HepG2 (cell line): ENCODE measurements around the gene DDR1. TPM values are rescaled to one million over a fixed set of nuclear protein-coding genes. Genes with fewer than 3 reads are reported as not detected.

ENCODE experiments used
- NR2F6 ChIP-seq, 2 experiments: IDR thresholded peaks; 2 replicates each; pipeline ENCODE4 v1.6.1; 2016; ENCODE audit warnings: antibody characterized with exemption in 1 of 2, mild to moderate bottlenecking in 1 of 2
- SMAD3 ChIP-seq: sonication (generic); formaldehyde crosslinking; IDR thresholded peaks from 2 replicates; pipeline ENCODE4 v1.4.0; 2020; ENCODE audit warnings: missing genetic modification reagents
- THYN1 ChIP-seq: sonication (generic); formaldehyde crosslinking; IDR thresholded peaks from 2 replicates; pipeline ENCODE4 v1.8.1; 2023; ENCODE audit warnings: low read depth, mild to moderate bottlenecking, moderate library complexity, missing genetic modification reagents, borderline replicate concordance
- ZIK1 ChIP-seq: sonication (generic); formaldehyde crosslinking; IDR thresholded peaks from 2 replicates; pipeline ENCODE4 v1.5.0; 2020; ENCODE audit warnings: mild to moderate bottlenecking, low read depth, missing genetic modification reagents, borderline replicate concordance
- ZNF362 ChIP-seq: sonication (generic); formaldehyde crosslinking; IDR thresholded peaks from 2 replicates; pipeline ENCODE4 v1.4.0; 2020; ENCODE audit warnings: missing genetic modification reagents, mild to moderate bottlenecking, borderline replicate concordance
- ZNF446 ChIP-seq: sonication (generic); formaldehyde crosslinking; IDR thresholded peaks from 2 replicates; pipeline ENCODE4 v1.5.0; 2020; ENCODE audit warnings: mild to moderate bottlenecking, missing genetic modification reagents
- ZNF746 ChIP-seq: sonication (generic); formaldehyde crosslinking; IDR thresholded peaks from 2 replicates; pipeline ENCODE4 v1.8.0; 2022; ENCODE audit warnings: mild to moderate bottlenecking, missing genetic modification reagents
- ZNF792 ChIP-seq: IDR thresholded peaks from 2 replicates; pipeline ENCODE4 v1.6.1; 2016
- polyA plus RNA-seq, 8 experiments: library from polyadenylated mRNA; depleted of rRNA in 3 of 8; stranded (reverse) in 7 of 8; unstranded in 1 of 8; fragments of >200 nt; fragmentation: Illumina TruSeq in 4 of 8; extraction: Trizol in 4 of 8; gene quantifications; 2 replicates each; pipeline versions ENCODE4 v1.2.1 to v1.2.3, GENCODE V29; 2011 to 2016; ENCODE audit warnings: low read depth in 4 of 8, missing spikeins in 1 of 8, mixed read lengths in 1 of 8; ENCODE audit not compliant: insufficient read depth in 1 of 8
- total RNA-seq, 5 experiments: library from RNA; depleted of rRNA; stranded (reverse); fragments of >200 nt; fragmentation: Illumina TruSeq; extraction: Trizol; gene quantifications; 2 replicates each; pipeline ENCODE4 v1.2.3, GENCODE V29; 2016; ENCODE audit warnings: low read depth in 1 of 5
- TF ChIP-seq, protein P1 (sequence below): IDR thresholded peaks from 2 replicates; pipeline ENCODE4 v1.6.1; 2016; ENCODE audit warnings: low read depth, control low read depth
- TF ChIP-seq, protein P2 (sequence below): sonication (generic); formaldehyde crosslinking; IDR thresholded peaks from 2 replicates; pipeline ENCODE4 v1.9.0; 2021; ENCODE audit warnings: missing genetic modification reagents, mild to moderate bottlenecking, borderline replicate concordance
- TF ChIP-seq, protein P3 (sequence below): sonication (generic); formaldehyde crosslinking; IDR thresholded peaks from 2 replicates; pipeline ENCODE4 v1.4.0; 2020; ENCODE audit warnings: mild to moderate bottlenecking, missing genetic modification reagents
- TF ChIP-seq, protein P4 (sequence below): IDR thresholded peaks from 2 replicates; pipeline ENCODE4 v1.6.1; 2018; ENCODE audit warnings: missing genetic modification reagents, mild to moderate bottlenecking, missing compliant biosample characterization

DDR1 gene
- total and polyA plus RNA-seq, 2 of the 13 experiments (the other 11 are each of a cell fraction or from before 2014, with no cell fraction given): 16.7 to 20.2 TPM

DNA sequence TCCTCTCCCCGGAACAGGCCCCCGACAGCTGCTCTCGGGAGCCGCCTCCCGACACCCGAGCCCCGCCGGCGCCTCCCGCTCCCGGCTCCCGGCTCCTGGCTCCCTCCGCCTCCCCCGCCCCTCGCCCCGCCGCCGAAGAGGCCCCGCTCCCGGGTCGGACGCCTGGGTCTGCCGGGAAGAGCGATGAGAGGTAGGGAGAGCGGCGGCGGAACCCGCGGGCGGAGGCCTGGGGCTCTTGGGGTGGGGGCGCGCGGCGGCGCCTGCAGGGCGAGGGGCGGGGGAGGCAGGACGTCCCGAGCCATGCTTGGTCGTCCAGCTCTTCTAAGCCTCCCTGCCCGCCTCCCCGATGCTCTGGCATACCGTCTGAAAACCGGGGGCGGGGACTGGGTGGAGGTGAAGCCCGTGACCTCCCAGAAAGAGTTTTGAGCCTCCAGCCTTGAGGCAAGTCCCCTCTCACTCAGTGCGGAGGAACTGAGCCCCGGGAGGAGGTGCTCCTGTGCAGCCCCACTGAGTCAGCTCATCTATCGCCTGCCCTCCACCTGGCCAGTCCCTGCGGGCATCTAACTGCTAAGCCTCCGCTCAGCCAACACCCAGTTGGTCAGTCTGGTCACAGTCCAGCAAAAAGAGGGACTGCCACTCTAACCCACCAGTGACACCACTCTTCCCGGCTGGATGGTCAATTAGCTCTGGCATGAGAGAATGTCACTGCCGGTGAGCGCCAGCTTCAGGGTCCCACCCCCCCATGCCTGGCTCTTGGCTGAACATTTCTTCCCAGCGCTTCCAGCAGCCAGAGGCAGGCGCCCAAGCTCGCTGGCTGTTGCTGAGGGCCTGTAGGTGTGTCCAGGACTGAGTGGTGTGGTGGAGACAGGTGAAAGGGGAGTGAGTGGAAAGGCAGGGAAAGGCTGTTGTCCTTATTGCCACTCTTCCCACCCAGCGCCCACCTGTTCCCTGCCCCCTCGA, 482 bp downstream of the DDR1 start (continued):
- TF ChIP-seq ZNF446 (CRISPR knock-in tag): no peak
- no peak for TF ChIP-seq THYN1 (CRISPR knock-in tag)
- TF ChIP-seq, protein P1, sequence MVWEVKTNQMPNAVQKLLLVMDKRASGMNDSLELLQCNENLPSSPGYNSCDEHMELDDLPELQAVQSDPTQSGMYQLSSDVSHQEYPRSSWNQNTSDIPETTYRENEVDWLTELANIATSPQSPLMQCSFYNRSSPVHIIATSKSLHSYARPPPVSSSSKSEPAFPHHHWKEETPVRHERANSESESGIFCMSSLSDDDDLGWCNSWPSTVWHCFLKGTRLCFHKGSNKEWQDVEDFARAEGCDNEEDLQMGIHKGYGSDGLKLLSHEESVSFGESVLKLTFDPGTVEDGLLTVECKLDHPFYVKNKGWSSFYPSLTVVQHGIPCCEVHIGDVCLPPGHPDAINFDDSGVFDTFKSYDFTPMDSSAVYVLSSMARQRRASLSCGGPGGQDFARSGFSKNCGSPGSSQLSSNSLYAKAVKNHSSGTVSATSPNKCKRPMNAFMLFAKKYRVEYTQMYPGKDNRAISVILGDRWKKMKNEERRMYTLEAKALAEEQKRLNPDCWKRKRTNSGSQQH (CRISPR knock-in tag): no peak
- no peak for TF ChIP-seq ZIK1 (CRISPR knock-in tag)
- TF ChIP-seq, protein P2, sequence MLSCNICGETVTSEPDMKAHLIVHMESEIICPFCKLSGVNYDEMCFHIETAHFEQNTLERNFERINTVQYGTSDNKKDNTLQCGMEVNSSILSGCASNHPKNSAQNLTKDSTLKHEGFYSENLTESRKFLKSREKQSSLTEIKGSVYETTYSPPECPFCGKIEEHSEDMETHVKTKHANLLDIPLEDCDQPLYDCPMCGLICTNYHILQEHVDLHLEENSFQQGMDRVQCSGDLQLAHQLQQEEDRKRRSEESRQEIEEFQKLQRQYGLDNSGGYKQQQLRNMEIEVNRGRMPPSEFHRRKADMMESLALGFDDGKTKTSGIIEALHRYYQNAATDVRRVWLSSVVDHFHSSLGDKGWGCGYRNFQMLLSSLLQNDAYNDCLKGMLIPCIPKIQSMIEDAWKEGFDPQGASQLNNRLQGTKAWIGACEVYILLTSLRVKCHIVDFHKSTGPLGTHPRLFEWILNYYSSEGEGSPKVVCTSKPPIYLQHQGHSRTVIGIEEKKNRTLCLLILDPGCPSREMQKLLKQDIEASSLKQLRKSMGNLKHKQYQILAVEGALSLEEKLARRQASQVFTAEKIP (CRISPR knock-in tag): 0 out of 2 replicates have a peak, but pooled peaks have one; percentile 67
- TF ChIP-seq NR2F6 (IDR thresholded peaks at IDR 0.05): no peak
- no peak for TF ChIP-seq NR2F6 (CRISPR knock-in tag; IDR thresholded peaks at IDR 0.05)
- no peak for TF ChIP-seq ZNF746 (CRISPR knock-in tag)
- peak; percentile 40 for TF ChIP-seq ZNF792 (CRISPR knock-in tag)
- TF ChIP-seq SMAD3 (CRISPR knock-in tag): no peak
- TF ChIP-seq ZNF362 (CRISPR knock-in tag): 0 out of 2 replicates have a peak, but pooled peaks have one; percentile 31
- TF ChIP-seq, protein P3, sequence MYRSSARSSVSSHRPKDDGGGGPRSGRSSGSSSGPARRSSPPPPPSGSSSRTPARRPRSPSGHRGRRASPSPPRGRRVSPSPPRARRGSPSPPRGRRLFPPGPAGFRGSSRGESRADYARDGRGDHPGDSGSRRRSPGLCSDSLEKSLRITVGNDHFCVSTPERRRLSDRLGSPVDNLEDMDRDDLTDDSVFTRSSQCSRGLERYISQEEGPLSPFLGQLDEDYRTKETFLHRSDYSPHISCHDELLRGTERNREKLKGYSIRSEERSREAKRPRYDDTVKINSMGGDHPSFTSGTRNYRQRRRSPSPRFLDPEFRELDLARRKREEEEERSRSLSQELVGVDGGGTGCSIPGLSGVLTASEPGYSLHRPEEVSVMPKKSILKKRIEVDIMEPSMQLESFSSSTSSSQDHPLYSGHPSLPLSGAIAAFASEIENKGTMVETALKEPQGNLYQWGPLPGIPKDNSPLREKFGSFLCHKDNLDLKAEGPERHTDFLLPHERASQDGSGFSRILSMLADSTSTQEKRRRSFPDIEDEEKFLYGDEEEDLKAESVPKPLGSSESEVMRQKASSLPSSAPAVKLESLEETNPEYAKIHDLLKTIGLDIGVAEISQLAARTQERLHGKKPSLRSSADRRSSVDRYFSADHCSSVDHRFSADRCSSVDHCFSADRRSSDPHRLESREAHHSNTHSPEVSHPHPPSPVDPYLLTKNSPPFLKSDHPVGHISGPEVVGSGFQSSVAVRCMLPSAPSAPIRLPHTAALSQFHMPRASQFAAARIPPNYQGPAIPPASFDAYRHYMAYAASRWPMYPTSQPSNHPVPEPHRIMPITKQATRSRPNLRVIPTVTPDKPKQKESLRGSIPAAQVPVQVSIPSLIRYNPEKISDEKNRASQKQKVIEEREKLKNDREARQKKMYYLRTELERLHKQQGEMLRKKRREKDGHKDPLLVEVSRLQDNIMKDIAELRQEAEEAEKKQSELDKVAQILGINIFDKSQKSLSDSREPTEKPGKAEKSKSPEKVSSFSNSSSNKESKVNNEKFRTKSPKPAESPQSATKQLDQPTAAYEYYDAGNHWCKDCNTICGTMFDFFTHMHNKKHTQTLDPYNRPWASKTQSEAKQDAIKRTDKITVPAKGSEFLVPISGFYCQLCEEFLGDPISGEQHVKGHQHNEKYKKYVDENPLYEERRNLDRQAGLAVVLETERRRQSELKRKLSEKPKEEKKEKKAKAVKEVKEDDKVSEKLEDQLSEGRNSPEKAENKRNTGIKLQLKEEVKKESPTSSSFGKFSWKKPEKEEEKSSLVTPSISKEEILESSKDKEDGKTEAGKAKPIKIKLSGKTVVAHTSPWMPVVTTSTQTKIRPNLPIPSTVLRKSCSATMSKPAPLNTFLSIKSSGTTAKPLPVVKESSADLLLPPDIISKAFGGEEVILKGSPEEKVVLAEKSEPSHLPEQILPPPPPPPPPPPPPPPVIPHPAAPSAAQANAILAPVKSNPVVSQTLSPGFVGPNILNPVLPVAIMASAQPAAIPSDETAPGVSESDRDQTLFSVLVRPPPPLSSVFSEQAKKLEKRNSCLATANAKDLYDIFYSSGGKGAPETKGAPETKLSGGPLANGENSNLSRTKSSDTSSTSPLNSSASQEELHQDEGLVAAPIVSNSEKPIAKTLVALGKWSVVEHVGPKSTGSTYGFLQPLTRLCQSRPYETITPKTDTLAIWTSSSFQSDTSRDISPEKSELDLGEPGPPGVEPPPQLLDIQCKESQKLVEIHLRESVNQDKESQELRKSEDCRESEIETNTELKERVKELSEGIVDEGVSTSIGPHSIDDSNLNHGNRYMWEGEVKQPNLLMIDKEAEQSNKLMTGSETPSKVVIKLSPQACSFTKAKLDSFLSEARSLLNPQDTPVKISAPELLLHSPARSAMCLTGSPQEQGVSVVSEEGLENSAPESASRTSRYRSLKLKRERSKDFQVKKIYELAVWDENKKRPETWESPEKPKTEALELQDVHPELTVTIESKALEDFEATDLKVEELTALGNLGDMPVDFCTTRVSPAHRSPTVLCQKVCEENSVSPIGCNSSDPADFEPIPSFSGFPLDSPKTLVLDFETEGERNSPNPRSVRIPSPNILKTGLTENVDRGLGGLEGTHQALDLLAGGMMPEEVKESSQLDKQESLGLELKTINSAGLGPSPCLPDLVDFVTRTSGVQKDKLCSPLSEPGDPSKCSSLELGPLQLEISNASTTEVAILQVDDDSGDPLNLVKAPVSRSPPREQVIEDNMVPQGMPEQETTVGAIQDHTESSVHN (CRISPR knock-in tag): peak; percentile 17; the same call in 1 of the 2 replicates
- TF ChIP-seq, protein P4, sequence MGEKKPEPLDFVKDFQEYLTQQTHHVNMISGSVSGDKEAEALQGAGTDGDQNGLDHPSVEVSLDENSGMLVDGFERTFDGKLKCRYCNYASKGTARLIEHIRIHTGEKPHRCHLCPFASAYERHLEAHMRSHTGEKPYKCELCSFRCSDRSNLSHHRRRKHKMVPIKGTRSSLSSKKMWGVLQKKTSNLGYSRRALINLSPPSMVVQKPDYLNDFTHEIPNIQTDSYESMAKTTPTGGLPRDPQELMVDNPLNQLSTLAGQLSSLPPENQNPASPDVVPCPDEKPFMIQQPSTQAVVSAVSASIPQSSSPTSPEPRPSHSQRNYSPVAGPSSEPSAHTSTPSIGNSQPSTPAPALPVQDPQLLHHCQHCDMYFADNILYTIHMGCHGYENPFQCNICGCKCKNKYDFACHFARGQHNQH (CRISPR knock-in tag): no peak
